HG03108 (cell line): ENCODE measurements around the gene STK35.
"Not testable (repeated sequence)": the region's sequence is repeated elsewhere in the genome, so short reads cannot be mapped to it uniquely, and the experiment has no call there.

Experiments
- ATAC-seq: cut with Tn5 transposase; IDR thresholded peaks from one replicate; pipeline ENCODE4 v1.9.1; 2021; ENCODE audit warnings: moderate library complexity; ENCODE audit not compliant: unreplicated experiment

STK35 gene

GRCh38 chr20:2179233-2179580, 77.6 kb downstream of the STK35 start:
- no peak for ATAC-seq

GRCh38 chr20:2179949-2180348, 78.3 kb downstream of the STK35 start:
- ATAC-seq: no peak

- no peak for ATAC-seq
These were observed 81.8 kb downstream of the STK35 start for GRCh38 chr20:2183381-2183780.

- not testable (repeated sequence) for ATAC-seq
These were observed 83.3 kb downstream of the STK35 start for GRCh38 chr20:2184933-2185332.

GRCh38 chr20:2195614-2196013, 94.0 kb downstream of the STK35 start:
- no peak for ATAC-seq

GRCh38 chr20:2197166-2197565, 95.5 kb downstream of the STK35 start:
- ATAC-seq: no peak
